Tibial nerve (tissue), 3 donors: ENCODE results near the gene SDK1.

ENCODE experiments used
- POLR2A ChIP-seq, 2 donors: fragments of 450-650 bp; IDR thresholded peaks; one replicate each; pipeline ENCODE4 v1.6.1; 2017; ENCODE audit warnings: antibody characterized with exemption in 2 of 2, mild to moderate bottlenecking in 2 of 2, moderate library complexity in 2 of 2
- TF ChIP-seq, protein P1 (sequence below), 5 experiments: fragments of 200-600 bp in 3 of 5; fragments of 450-650 bp in 2 of 5; sonication (generic) in 3 of 5; IDR thresholded peaks; one replicate each; pipeline ENCODE4 v1.5.1; 2016 to 2019; ENCODE audit warnings: antibody characterized with exemption in 5 of 5, mild to moderate bottlenecking in 3 of 5, moderate library complexity in 2 of 5

DNA sequence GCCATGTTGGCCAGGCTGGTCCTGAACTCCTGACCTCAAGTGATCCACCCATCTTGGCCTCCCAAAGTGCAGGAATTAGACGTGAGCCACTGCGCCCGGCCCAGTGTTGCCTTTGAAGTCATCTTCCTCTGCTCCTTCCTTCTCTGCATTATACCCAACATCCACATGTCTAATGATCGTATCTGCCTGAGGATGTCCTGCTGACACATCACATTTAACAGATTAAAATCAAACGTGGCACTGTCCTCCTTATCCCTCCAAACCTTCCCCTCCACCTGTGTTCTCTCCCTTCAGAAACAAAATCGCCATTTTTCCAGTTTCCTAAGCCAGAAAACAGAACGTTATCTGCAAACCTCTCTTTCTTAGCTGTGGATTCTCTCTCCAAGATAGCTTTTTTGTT, 8.4 kb upstream of the SDK1 start:
- TF ChIP-seq POLR2A (IDR thresholded peaks at IDR 0.05), result no peak
- TF ChIP-seq, protein P1, sequence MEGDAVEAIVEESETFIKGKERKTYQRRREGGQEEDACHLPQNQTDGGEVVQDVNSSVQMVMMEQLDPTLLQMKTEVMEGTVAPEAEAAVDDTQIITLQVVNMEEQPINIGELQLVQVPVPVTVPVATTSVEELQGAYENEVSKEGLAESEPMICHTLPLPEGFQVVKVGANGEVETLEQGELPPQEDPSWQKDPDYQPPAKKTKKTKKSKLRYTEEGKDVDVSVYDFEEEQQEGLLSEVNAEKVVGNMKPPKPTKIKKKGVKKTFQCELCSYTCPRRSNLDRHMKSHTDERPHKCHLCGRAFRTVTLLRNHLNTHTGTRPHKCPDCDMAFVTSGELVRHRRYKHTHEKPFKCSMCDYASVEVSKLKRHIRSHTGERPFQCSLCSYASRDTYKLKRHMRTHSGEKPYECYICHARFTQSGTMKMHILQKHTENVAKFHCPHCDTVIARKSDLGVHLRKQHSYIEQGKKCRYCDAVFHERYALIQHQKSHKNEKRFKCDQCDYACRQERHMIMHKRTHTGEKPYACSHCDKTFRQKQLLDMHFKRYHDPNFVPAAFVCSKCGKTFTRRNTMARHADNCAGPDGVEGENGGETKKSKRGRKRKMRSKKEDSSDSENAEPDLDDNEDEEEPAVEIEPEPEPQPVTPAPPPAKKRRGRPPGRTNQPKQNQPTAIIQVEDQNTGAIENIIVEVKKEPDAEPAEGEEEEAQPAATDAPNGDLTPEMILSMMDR (IDR thresholded peaks at IDR 0.05), result no peak
